ENCODE data around the gene MTCL1. TPM values are rescaled to one million over a fixed set of nuclear protein-coding genes. Genes with fewer than 3 reads are reported as not detected.
A peak's percentile ranks its signal among the peaks of the same experiment; 100 is the strongest.

MTCL1 gene
- total and polyA plus RNA-seq, 10 of the 15 experiments (the other 5 are each of a cell fraction or from before 2014, with no cell fraction given): 0.03 to 0.36 (median 0.13) TPM; not detected in 4

GRCh38 chr18:8662560-8663255 lies 42.6 kb upstream of the MTCL1 start (continued):
- TF ChIP-seq GABPA (IDR thresholded peaks at IDR 0.05; ENCODE audit: low read depth) (no peak), MTA2 (IDR thresholded peaks at IDR 0.05; ENCODE audit: low read depth) (peak; percentile 67; the same call in 1 of the 2 replicates), MYB (IDR thresholded peaks at IDR 0.05; ENCODE audit: borderline replicate concordance, low read depth, low read length) (0 out of 2 replicates have a peak, but pooled peaks have one; percentile 51), FOXK2 (IDR thresholded peaks at IDR 0.05) (no peak), JUNB (IDR thresholded peaks at IDR 0.05) (no peak), ETV6 (conservative IDR thresholded peaks at IDR 0.05 in 1 of 2, IDR thresholded peaks at IDR 0.05 in 1 of 2; ENCODE audit: borderline replicate concordance in 1 of 2, low read depth in 1 of 2) (no peak), RELB (IDR thresholded peaks at IDR 0.05; ENCODE audit: low read depth) (peak; percentile 56; the same call in 1 of the 2 replicates), IKZF1 (conservative IDR thresholded peaks at IDR 0.05) (peak; percentile 53), NR2F1 (conservative IDR thresholded peaks at IDR 0.05) (peak; percentile 33; the same call in 1 of the 2 replicates), SMAD1 (IDR thresholded peaks at IDR 0.05; ENCODE audit: low read depth, partially characterized antibody) (no peak), PRDM15 (CRISPR knock-in tag; IDR thresholded peaks at IDR 0.05) (no peak)

All from GM12878 (cell line).